NCI-H128 (cell line): ENCODE data around the gene SLC22A16.

ENCODE experiments used
- DNase-seq: peaks from one replicate; lab custom pipeline; 2025; ENCODE audit not compliant: unreplicated experiment; lab: John Stamatoyannopoulos, UW

Gene SLC22A16

GRCh38 chr6:110409794-110410193 is 66.6 kb downstream of the SLC22A16 start:
- DNase-seq, result no peak

GRCh38 chr6:110408901-110409300 is 67.5 kb downstream of the SLC22A16 start:
- DNase-seq, result no peak

GRCh38 chr6:110404607-110405006 is 71.8 kb downstream of the SLC22A16 start:
- DNase-seq, result no peak

- no peak for DNase-seq
Observed at GRCh38 chr6:110401585-110402176, 74.7 kb downstream of the SLC22A16 start.

GRCh38 chr6:110400208-110400607 is 76.2 kb downstream of the SLC22A16 start:
- DNase-seq, result no peak

GRCh38 chr6:110399219-110400071 is 77.0 kb downstream of the SLC22A16 start:
- DNase-seq, result no peak

- no peak for DNase-seq
Observed at GRCh38 chr6:110398778-110399177, 77.6 kb downstream of the SLC22A16 start.

GRCh38 chr6:110395221-110395620 is 81.2 kb downstream of the SLC22A16 start:
- no peak for DNase-seq

- no peak for DNase-seq
Observed at GRCh38 chr6:110394409-110394808, 82.0 kb downstream of the SLC22A16 start.

GRCh38 chr6:110392727-110393126 is 83.7 kb downstream of the SLC22A16 start:
- DNase-seq, result no peak

- DNase-seq, result no peak
Observed at GRCh38 chr6:110390404-110390803, 86.0 kb downstream of the SLC22A16 start.

- DNase-seq, result no peak
Observed at GRCh38 chr6:110389689-110390382, 86.6 kb downstream of the SLC22A16 start.

GRCh38 chr6:110387986-110388385 is 88.4 kb downstream of the SLC22A16 start:
- no peak for DNase-seq

- DNase-seq, result no peak
Observed at GRCh38 chr6:110385458-110385863, 91.0 kb downstream of the SLC22A16 start.

- DNase-seq, result no peak
Observed at GRCh38 chr6:110378552-110378951, 97.9 kb downstream of the SLC22A16 start.
